ENCODE measurements around the gene RPS10.

DNA sequence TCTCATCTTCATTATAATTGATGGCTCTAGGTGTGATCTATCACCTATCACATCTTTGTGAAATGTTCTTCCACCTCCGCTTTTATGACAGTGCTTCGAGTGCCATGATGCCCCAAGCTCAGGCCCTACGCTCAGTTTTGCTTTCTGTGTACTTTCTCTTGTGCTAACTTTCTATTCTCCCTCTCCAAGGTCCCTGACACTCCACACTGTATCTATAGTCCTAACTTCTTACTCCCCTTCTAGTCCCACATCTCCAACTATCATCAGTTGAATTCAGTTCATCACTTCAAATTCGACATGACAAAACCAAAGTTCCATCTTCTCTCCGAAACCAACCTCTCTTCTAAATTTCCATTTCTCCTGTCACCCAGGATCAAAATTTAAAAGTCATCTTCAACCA, 50.0 kb downstream of the RPS10 start:
- TF ChIP-seq, protein P1, sequence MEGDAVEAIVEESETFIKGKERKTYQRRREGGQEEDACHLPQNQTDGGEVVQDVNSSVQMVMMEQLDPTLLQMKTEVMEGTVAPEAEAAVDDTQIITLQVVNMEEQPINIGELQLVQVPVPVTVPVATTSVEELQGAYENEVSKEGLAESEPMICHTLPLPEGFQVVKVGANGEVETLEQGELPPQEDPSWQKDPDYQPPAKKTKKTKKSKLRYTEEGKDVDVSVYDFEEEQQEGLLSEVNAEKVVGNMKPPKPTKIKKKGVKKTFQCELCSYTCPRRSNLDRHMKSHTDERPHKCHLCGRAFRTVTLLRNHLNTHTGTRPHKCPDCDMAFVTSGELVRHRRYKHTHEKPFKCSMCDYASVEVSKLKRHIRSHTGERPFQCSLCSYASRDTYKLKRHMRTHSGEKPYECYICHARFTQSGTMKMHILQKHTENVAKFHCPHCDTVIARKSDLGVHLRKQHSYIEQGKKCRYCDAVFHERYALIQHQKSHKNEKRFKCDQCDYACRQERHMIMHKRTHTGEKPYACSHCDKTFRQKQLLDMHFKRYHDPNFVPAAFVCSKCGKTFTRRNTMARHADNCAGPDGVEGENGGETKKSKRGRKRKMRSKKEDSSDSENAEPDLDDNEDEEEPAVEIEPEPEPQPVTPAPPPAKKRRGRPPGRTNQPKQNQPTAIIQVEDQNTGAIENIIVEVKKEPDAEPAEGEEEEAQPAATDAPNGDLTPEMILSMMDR (conservative IDR thresholded peaks at IDR 0.05; ENCODE audit: low read depth in 2 of 2), result no peak
- TF ChIP-seq EZH2phosphoT487 (IDR thresholded peaks at IDR 0.05; ENCODE audit: unreplicated experiment) (no peak), ZNF114 (CRISPR knock-in tag; IDR thresholded peaks at IDR 0.05) (no peak), EZH2 (IDR thresholded peaks at IDR 0.05; ENCODE audit: low read depth, unreplicated experiment) (no peak), NANOG (IDR thresholded peaks at IDR 0.05; ENCODE audit: borderline replicate concordance) (no peak), STAT1 (IDR thresholded peaks at IDR 0.05; ENCODE audit: unreplicated experiment) (no peak), ZNF331 (CRISPR knock-in tag; IDR thresholded peaks at IDR 0.05; ENCODE audit: low read depth) (no peak), POLR2AphosphoS5 (IDR thresholded peaks at IDR 0.05; ENCODE audit: low read depth) (no peak), JUNB (IDR thresholded peaks at IDR 0.05; ENCODE audit: unreplicated experiment) (no peak), CREB1 (CRISPR knock-in tag; IDR thresholded peaks at IDR 0.05; ENCODE audit: low read depth) (no peak)
- TF ChIP-seq, protein P2, sequence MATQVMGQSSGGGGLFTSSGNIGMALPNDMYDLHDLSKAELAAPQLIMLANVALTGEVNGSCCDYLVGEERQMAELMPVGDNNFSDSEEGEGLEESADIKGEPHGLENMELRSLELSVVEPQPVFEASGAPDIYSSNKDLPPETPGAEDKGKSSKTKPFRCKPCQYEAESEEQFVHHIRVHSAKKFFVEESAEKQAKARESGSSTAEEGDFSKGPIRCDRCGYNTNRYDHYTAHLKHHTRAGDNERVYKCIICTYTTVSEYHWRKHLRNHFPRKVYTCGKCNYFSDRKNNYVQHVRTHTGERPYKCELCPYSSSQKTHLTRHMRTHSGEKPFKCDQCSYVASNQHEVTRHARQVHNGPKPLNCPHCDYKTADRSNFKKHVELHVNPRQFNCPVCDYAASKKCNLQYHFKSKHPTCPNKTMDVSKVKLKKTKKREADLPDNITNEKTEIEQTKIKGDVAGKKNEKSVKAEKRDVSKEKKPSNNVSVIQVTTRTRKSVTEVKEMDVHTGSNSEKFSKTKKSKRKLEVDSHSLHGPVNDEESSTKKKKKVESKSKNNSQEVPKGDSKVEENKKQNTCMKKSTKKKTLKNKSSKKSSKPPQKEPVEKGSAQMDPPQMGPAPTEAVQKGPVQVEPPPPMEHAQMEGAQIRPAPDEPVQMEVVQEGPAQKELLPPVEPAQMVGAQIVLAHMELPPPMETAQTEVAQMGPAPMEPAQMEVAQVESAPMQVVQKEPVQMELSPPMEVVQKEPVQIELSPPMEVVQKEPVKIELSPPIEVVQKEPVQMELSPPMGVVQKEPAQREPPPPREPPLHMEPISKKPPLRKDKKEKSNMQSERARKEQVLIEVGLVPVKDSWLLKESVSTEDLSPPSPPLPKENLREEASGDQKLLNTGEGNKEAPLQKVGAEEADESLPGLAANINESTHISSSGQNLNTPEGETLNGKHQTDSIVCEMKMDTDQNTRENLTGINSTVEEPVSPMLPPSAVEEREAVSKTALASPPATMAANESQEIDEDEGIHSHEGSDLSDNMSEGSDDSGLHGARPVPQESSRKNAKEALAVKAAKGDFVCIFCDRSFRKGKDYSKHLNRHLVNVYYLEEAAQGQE (IDR thresholded peaks at IDR 0.05; ENCODE audit: unreplicated experiment), result no peak
- TF ChIP-seq, protein P3, sequence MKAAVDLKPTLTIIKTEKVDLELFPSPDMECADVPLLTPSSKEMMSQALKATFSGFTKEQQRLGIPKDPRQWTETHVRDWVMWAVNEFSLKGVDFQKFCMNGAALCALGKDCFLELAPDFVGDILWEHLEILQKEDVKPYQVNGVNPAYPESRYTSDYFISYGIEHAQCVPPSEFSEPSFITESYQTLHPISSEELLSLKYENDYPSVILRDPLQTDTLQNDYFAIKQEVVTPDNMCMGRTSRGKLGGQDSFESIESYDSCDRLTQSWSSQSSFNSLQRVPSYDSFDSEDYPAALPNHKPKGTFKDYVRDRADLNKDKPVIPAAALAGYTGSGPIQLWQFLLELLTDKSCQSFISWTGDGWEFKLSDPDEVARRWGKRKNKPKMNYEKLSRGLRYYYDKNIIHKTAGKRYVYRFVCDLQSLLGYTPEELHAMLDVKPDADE (IDR thresholded peaks at IDR 0.05), result no peak
- TF ChIP-seq, protein P4, sequence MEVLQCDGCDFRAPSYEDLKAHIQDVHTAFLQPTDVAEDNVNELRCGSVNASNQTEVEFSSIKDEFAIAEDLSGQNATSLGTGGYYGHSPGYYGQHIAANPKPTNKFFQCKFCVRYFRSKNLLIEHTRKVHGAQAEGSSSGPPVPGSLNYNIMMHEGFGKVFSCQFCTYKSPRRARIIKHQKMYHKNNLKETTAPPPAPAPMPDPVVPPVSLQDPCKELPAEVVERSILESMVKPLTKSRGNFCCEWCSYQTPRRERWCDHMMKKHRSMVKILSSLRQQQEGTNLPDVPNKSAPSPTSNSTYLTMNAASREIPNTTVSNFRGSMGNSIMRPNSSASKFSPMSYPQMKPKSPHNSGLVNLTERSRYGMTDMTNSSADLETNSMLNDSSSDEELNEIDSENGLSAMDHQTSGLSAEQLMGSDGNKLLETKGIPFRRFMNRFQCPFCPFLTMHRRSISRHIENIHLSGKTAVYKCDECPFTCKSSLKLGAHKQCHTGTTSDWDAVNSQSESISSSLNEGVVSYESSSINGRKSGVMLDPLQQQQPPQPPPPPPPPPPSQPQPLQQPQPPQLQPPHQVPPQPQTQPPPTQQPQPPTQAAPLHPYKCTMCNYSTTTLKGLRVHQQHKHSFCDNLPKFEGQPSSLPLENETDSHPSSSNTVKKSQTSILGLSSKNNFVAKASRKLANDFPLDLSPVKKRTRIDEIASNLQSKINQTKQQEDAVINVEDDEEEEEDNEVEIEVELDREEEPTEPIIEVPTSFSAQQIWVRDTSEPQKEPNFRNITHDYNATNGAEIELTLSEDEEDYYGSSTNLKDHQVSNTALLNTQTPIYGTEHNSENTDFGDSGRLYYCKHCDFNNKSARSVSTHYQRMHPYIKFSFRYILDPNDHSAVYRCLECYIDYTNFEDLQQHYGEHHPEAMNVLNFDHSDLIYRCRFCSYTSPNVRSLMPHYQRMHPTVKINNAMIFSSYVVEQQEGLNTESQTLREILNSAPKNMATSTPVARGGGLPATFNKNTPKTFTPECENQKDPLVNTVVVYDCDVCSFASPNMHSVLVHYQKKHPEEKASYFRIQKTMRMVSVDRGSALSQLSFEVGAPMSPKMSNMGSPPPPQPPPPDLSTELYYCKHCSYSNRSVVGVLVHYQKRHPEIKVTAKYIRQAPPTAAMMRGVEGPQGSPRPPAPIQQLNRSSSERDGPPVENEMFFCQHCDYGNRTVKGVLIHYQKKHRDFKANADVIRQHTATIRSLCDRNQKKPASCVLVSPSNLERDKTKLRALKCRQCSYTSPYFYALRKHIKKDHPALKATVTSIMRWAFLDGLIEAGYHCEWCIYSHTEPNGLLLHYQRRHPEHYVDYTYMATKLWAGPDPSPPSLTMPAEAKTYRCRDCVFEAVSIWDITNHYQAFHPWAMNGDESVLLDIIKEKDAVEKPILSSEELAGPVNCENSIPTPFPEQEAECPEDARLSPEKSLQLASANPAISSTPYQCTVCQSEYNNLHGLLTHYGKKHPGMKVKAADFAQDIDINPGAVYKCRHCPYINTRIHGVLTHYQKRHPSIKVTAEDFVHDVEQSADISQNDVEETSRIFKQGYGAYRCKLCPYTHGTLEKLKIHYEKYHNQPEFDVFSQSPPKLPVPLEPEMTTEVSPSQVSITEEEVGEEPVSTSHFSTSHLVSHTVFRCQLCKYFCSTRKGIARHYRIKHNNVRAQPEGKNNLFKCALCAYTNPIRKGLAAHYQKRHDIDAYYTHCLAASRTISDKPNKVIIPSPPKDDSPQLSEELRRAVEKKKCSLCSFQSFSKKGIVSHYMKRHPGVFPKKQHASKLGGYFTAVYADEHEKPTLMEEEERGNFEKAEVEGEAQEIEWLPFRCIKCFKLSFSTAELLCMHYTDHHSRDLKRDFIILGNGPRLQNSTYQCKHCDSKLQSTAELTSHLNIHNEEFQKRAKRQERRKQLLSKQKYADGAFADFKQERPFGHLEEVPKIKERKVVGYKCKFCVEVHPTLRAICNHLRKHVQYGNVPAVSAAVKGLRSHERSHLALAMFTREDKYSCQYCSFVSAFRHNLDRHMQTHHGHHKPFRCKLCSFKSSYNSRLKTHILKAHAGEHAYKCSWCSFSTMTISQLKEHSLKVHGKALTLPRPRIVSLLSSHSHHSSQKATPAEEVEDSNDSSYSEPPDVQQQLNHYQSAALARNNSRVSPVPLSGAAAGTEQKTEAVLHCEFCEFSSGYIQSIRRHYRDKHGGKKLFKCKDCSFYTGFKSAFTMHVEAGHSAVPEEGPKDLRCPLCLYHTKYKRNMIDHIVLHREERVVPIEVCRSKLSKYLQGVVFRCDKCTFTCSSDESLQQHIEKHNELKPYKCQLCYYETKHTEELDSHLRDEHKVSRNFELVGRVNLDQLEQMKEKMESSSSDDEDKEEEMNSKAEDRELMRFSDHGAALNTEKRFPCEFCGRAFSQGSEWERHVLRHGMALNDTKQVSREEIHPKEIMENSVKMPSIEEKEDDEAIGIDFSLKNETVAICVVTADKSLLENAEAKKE (CRISPR knock-in tag; IDR thresholded peaks at IDR 0.05), result no peak

All from GM23338 (cell line).